ENCODE results near the gene C2CD4A.

DNA sequence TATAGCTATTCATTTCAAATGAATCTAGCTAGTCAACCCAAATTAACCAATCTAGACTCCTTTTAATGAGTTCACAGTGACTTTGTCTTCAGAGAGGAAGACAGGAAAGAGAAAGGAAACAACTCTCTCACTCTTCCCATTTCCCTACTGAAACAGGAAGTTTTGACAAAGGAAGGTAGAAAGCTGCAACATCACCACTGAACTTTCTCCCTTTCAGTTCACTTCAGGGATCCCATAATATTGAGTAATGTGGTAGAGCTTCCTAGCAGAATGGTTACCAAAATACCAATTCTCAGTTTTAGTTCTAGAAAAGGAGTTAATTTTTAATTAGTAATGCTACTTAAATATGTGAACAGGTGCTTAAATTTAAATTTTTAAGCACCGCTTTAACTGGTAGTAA, 14.1 kb upstream of the C2CD4A start:
- no peak for TF ChIP-seq POLR2A (IDR thresholded peaks at IDR 0.05)
- TF ChIP-seq, protein P1, sequence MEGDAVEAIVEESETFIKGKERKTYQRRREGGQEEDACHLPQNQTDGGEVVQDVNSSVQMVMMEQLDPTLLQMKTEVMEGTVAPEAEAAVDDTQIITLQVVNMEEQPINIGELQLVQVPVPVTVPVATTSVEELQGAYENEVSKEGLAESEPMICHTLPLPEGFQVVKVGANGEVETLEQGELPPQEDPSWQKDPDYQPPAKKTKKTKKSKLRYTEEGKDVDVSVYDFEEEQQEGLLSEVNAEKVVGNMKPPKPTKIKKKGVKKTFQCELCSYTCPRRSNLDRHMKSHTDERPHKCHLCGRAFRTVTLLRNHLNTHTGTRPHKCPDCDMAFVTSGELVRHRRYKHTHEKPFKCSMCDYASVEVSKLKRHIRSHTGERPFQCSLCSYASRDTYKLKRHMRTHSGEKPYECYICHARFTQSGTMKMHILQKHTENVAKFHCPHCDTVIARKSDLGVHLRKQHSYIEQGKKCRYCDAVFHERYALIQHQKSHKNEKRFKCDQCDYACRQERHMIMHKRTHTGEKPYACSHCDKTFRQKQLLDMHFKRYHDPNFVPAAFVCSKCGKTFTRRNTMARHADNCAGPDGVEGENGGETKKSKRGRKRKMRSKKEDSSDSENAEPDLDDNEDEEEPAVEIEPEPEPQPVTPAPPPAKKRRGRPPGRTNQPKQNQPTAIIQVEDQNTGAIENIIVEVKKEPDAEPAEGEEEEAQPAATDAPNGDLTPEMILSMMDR (IDR thresholded peaks at IDR 0.05): no peak

All from right lobe of liver (tissue), 4 donors.